Brain microvascular endothelial cell (primary cell): ENCODE data around the gene TSPOAP1.

Experiments
- DNase-seq: peaks from one replicate; pipeline ENCODE4 v3.0.0-alpha.2; 2020
- H3K27ac ChIP-seq: fragments of 250-450 bp; sonication (Bioruptor Pico); 2 replicates; pipeline ENCODE4 v1.5.1; 2020; ENCODE audit warnings: mild to moderate bottlenecking, moderate library complexity
- H3K27me3 ChIP-seq: fragments of 250-450 bp; sonication (Bioruptor Pico); replicated peaks from 2 replicates; pipeline ENCODE4 v1.5.1; 2020; ENCODE audit warnings: mild to moderate bottlenecking
- H3K36me3 ChIP-seq: fragments of 250-450 bp; sonication (Bioruptor Pico); replicated peaks from 2 replicates; pipeline ENCODE4 v1.5.1; 2020; ENCODE audit warnings: mild to moderate bottlenecking
- H3K4me3 ChIP-seq: 2 replicates; pipeline ENCODE4 v1.5.1; 2011; ENCODE audit warnings: low read depth, mild to moderate bottlenecking, control low read depth, low read length, moderate library complexity
- CTCF ChIP-seq: IDR thresholded peaks from 2 replicates; pipeline ENCODE4 v1.5.1; 2011; ENCODE audit warnings: low read depth, mild to moderate bottlenecking, moderate library complexity, low read length, control low read depth, inconsistent platforms; ENCODE audit errors: missing control alignments
- in situ Hi-C: cut with HindIII; loops from 2 replicates; pipeline ENCODE4 v1.10.0; 2017; ENCODE audit warnings: low sequenced_read_pairs, low pct_ligation_motif_present

Gene TSPOAP1

GRCh38 chr17:58268326-58268725, 60.3 kb downstream of the TSPOAP1 start:
- no peak for DNase-seq
- in situ Hi-C loops = no loop called here
- no peaks in the 10 kb centered on the region for H3K36me3 ChIP-seq
- H3K27ac ChIP-seq = no peak overlapping the region
- no peaks in the 10 kb centered on the region for H3K27me3 ChIP-seq
- no peak overlapping the region for H3K4me3 ChIP-seq
- no peak for TF ChIP-seq CTCF

GRCh38 chr17:58267347-58268324, 61.0 kb downstream of the TSPOAP1 start:
- H3K27me3 ChIP-seq = no peaks in the 10 kb centered on the region

GRCh38 chr17:58265902-58266875, 62.4 kb downstream of the TSPOAP1 start:
- Histone ChIP-seq H3K4me3 (no peak overlapping the region), H3K27me3 (peaks cover 4% of the 10 kb centered on the region), H3K36me3 (no peaks in the 10 kb centered on the region), H3K27ac (no peak overlapping the region)
- TF ChIP-seq CTCF = no peak
- in situ Hi-C loops = no loop called here
- DNase-seq = no peak

More at GRCh38 chr17:58267347-58268324, 61.0 kb downstream of the TSPOAP1 start:
- in situ Hi-C loops = no loop called here
- no peak for TF ChIP-seq CTCF
- DNase-seq = no peak
- Histone ChIP-seq H3K27ac (no peak overlapping the region), H3K4me3 (no peak overlapping the region), H3K36me3 (no peaks in the 10 kb centered on the region)

- DNase-seq = no peak
- Histone ChIP-seq H3K27ac (no peak overlapping the region), H3K36me3 (no peaks in the 10 kb centered on the region), H3K4me3 (no peak overlapping the region), H3K27me3 (peaks cover 4% of the 10 kb centered on the region)
- TF ChIP-seq CTCF = no peak
- in situ Hi-C loops = no loop called here
These were observed 63.3 kb downstream of the TSPOAP1 start for GRCh38 chr17:58265271-58265670.

- in situ Hi-C loops = no loop called here
- Histone ChIP-seq H3K27ac (no peak overlapping the region), H3K27me3 (peaks cover 4% of the 10 kb centered on the region), H3K4me3 (no peak overlapping the region), H3K36me3 (no peaks in the 10 kb centered on the region)
- TF ChIP-seq CTCF = no peak
- no peak for DNase-seq
These were observed 64.0 kb downstream of the TSPOAP1 start for GRCh38 chr17:58264407-58265103.
